A673 (cell line): ENCODE data around the gene BRI3BP.
"Not testable (repeated sequence)": the region's sequence is repeated elsewhere in the genome, so short reads cannot be mapped to it uniquely, and the experiment has no call there.

Source experiments
- EZH2 ChIP-seq: fragments of 200-600 bp; sonication (generic); IDR thresholded peaks from 2 replicates; pipeline ENCODE4 v1.6.1; 2017; ENCODE audit warnings: borderline replicate concordance, low read depth, mild to moderate bottlenecking, mixed read lengths, antibody characterized with exemption, low read length; ENCODE audit not compliant: poor library complexity, severe bottlenecking
- TF ChIP-seq, protein P1 (sequence below): fragments of 300-800, 200-600 bp; sonication (generic); conservative IDR thresholded peaks from 2 replicates; pipeline ENCODE4 v1.5.1; 2017; ENCODE audit warnings: low read depth, mild to moderate bottlenecking, antibody characterized with exemption, low read length, moderate library complexity, mixed read lengths

DNA sequence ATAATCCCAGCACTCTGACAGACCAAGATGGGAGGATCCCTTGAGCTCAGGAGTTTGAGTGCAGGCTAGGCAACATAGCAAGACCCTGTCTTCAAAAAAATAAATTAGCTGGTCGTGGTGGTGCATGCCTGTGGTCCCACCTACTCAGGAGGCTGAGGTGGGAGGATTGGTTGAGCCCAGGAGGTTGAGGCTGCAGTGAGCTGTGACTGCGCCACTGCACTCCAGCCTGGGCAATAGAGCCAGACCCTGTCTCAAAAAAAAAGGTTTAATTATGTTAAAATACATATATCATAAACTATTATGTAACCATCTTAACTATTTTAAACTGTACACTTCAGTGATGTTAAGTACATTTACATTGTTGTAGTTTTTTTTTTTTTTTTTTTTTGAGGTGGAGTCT is 80.8 kb downstream of the BRI3BP start:
- TF ChIP-seq, protein P1, sequence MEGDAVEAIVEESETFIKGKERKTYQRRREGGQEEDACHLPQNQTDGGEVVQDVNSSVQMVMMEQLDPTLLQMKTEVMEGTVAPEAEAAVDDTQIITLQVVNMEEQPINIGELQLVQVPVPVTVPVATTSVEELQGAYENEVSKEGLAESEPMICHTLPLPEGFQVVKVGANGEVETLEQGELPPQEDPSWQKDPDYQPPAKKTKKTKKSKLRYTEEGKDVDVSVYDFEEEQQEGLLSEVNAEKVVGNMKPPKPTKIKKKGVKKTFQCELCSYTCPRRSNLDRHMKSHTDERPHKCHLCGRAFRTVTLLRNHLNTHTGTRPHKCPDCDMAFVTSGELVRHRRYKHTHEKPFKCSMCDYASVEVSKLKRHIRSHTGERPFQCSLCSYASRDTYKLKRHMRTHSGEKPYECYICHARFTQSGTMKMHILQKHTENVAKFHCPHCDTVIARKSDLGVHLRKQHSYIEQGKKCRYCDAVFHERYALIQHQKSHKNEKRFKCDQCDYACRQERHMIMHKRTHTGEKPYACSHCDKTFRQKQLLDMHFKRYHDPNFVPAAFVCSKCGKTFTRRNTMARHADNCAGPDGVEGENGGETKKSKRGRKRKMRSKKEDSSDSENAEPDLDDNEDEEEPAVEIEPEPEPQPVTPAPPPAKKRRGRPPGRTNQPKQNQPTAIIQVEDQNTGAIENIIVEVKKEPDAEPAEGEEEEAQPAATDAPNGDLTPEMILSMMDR = not testable (repeated sequence)
- TF ChIP-seq EZH2 = not testable (repeated sequence)
